GM12801 (cell line): ENCODE measurements around the gene FPR1.

Source experiments
- TF ChIP-seq, protein P1 (sequence below): IDR thresholded peaks from one replicate; pipeline ENCODE4 v1.5.1; 2011; ENCODE audit warnings: control low read depth; ENCODE audit not compliant: insufficient read length; ENCODE audit errors: extremely low read depth

FPR1 gene

DNA sequence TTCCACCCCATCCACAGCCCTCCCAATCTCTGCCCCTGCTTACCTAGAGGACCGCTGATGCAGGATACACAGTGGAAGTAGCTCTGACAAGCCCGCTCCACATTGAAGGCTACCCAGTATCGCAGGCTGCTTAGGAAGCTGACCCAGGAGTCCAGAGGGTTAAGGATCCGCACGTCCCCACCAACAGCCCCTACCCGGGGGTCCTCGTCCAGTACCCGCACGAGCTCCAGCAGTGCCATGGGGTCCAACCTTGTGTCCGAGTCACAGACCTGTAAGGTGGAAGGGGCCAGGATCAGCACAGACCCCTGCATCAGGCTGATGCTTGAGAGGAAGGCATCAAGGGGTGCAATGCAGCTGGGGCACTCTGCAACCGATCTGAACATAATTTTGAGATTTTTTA is 34.8 kb downstream of the FPR1 start:
- TF ChIP-seq, protein P1, sequence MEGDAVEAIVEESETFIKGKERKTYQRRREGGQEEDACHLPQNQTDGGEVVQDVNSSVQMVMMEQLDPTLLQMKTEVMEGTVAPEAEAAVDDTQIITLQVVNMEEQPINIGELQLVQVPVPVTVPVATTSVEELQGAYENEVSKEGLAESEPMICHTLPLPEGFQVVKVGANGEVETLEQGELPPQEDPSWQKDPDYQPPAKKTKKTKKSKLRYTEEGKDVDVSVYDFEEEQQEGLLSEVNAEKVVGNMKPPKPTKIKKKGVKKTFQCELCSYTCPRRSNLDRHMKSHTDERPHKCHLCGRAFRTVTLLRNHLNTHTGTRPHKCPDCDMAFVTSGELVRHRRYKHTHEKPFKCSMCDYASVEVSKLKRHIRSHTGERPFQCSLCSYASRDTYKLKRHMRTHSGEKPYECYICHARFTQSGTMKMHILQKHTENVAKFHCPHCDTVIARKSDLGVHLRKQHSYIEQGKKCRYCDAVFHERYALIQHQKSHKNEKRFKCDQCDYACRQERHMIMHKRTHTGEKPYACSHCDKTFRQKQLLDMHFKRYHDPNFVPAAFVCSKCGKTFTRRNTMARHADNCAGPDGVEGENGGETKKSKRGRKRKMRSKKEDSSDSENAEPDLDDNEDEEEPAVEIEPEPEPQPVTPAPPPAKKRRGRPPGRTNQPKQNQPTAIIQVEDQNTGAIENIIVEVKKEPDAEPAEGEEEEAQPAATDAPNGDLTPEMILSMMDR = no peak

DNA sequence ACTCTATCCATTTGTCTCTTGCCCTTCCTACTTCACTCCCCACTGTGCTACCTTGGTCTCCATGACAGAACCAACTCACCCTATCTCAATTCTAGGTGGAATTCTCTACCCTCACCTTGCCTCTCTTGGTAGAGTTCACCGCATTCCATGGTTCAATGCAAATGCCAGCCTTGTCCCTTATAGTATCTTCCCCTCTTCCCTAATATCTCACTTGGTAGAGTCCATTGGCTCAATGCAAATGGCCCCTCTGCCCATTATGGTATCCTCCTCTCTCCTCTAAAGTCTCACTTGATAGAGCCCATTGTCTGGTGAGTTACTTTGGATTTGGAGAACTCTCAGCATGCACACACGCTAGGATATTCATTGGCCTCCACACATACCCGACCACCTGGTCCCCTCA is 35.8 kb downstream of the FPR1 start:
- TF ChIP-seq, protein P1 = no peak

DNA sequence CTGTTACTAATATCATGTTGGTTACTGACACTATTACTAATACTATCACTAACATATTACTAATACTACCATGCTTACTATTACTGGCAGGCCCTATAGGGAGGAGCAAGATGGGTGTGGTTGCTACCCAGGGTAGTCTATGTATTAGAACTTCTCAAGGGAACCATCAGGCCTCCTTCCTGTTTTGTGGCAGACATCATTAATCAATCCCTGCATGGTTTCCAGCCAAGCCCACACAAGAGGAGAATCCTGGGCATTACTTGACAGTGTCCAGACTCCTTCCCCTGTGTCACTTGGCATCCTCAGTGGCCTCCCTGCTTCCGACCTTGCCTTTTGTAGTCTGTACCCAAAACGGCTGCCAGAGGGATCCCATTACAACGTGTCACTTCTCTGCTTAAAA is 36.8 kb downstream of the FPR1 start:
- TF ChIP-seq, protein P1 = no peak

DNA sequence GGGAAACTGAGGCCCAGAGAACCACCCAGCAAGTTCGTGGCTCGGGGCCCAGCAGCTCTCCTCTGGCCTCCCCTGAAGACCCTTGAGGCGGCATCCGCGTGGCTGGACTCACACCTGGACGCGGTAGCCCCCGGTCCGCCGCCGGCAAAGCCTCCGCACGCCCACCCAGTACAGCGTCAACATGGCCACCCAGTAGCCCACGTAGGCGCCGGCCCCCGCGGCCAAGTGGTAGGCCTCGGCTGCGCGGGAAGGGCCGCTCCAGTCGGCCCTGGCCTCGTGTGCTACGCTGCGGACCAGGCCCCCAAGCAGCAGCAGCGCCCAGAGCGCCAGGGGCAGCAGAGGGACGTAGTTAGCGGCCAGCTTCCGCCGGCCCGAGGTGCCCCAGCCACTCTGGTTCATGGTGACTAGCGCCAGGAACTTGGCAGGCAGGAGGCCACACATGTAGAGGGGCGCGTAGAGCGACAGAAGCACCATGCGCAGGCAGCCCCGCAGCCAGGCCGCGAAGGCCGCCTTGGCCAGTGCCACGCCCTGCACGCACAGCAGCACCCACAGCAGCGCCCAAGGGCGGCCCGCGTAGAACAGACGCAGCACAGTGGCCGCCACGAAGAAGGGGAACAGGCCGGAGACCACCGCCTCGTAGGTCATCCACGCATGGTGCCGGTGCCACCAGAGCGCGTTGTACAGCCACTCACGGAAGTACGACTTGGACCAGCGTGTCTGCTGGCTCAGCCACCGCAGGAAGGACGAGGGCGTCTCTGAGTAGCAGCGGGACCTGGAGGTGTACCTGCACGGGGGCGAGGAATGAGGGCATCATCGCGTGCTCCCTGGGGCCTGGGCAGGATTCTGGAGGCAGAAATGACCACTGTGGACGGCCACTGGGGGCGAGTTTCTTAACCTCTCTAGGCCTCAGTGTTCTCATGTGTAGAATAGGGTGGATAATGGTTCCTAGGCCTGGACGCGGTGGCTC is 38.1 kb downstream of the FPR1 start:
- TF ChIP-seq, protein P1 = no peak

DNA sequence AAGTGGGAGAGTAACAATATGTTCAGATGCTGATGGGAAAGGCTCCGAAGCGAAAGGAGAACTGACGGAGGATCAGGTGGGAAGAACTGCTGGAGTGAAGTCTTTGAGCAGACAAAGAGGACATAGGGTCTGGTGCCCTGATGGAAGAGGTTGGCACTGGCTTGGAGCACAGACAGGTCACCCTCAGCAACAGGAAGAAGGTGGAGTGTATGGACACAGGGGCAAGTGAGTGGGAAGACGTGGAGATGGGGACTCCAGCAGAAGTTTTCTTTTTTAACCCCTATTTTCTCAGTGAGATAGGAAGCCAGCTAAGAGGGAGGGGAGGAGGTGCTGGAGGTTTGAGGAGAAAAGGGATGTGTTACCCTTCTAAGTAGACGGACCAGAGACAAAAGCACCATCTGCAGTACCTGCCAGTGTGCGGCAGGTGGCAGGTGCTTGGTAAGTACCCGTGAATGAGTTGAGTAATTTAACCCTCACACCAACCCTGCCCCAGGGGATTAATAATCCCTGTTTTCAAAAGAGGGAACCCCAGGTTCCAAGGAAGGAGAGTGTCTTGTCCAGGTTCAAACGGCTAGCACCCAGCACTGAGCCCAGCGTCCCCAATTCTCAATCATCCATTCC is 39.1 kb downstream of the FPR1 start:
- TF ChIP-seq, protein P1 = no peak

DNA sequence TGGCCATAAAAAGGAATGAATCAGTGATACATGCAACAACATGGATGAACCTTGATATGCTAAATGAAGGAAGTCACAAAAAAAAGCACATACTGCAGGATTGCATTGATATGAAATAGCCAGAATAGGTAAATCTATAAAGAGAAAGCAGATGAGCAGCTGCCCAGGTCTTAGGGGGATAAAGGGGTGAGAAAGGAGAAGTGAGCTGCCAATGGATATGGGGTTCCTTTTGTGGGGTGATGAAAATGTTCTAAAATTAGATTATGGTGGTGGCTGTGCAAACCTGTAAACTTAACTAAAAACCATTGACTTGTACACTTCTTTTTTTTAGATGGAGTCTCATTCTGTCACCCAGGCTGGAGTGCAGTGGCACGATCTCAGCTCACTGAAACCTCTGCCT is 40.0 kb downstream of the FPR1 start:
- TF ChIP-seq, protein P1 = no peak

DNA sequence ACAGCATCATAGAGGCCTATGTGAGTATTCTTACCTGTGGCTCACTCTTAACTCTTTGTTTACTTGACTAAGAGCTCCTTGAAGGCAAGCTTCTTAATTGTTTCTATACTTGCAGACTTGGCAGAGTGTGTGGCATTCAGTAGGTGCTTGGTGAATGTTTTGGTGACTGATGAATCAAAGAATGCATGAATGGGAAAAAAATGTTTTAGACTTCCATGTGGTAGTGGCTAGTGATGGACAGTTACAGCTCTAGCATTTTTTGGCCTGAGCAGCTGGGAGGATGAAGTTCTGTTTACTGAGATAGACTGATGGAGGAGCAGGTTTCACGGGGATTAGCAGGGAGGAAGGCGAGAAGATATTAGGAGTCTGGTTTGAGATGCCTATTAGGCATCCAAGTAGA is 41.5 kb downstream of the FPR1 start:
- TF ChIP-seq, protein P1 = no peak
